Measurements from ENCODE around the gene GOLGA6L7.
"Not testable (repeated sequence)": the region's sequence is repeated elsewhere in the genome, so short reads cannot be mapped to it uniquely, and the experiment has no call there.

The GOLGA6L7 gene

DNA sequence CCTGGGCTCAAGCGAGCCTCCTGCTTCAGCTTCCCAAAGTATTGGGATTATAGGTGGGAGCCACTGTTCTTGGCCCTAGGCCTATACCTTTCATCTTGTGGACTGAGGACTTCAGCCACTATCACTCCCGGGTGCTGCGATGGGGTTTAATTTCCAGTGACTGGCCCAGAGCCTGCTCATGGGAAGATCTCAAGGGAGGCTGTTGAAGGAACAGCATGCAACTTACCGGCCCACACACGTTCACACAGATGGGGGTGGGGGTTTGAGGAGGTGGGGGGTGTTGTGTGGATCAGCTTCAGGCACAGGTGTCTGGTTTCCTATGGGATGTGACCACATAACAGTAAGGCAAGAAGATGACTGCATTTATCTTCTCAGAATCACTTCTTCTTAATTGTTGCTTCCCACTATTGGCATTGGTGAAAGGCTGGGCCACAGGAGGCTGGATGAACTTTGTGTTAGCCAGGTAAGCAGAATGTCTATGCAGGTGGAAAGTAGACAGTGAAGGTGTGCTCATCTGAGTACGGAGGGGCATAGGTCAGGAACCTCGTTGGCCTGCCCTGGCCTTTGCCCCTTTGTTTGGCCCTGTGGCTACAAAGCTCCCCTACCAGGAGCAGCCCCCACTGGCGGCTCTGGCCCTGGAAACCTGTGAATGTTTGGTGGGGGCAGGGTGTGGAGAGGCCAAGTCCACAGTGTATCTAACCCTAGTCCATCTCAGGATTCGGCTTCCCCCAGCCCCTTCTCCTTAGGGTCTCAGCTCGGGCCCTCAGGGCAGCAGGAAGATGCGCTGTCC, 35.9 kb upstream of the GOLGA6L7 start:
- peak; percentile 1 for DNase-seq

DNA sequence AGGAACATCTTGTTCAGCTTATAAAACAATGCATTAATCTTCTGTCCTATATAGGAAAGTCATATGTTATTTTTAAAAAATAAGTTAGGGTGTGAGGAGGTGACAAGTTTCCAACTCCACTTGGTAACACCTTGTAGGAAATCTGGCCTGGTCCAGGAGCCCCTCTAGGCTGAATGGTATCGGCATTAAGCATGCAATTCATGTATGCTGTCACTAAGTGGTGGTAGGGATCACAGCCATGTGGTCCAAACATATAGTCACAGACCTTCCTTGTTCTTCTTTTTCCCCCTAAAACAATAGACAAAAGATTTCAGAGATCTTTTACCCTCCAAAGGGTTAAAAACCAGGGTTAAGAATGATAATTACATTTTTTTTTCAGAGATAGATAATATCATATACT, 33.2 kb upstream of the GOLGA6L7 start:
- no peak for DNase-seq

DNA sequence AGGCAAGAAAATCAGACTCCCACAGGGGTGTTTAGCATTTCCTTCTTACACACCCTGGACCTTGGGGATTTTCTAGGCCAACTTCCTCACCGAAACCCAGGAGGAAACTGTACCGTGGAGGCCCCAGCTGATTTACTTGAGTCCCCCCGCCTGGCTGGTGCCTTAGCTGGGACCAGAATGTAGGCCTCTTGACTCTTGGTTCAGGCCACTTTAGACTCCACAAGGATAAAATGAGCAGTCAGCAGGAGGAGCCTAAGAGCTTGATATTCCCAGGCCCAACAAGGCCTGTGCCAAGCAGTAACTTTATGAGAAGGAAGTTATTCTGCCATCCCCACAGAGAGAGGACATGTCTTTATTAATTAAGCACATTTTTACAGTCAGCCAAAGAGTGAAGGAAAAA, 32.7 kb upstream of the GOLGA6L7 start:
- peak; percentile 2 for DNase-seq

DNA sequence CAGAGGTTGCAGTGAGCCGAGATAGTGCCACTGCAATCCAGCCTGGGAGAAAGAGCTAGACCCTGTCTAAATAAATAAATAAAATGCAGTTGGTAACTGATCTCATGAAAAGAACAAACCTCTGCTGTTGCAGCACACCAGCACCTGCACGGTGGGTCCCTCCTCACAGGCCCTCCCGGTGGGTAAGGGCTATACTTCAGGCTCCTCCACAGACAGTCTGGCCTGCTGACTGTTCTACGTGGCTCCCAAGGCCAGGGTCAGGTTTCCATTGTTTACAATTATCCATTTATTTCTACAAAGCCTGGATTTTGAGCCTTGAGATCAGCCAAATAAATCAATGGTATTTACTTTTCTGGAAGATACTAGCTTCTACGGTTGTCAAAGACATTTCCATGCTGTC, 32.2 kb upstream of the GOLGA6L7 start:
- DNase-seq = no peak

DNA sequence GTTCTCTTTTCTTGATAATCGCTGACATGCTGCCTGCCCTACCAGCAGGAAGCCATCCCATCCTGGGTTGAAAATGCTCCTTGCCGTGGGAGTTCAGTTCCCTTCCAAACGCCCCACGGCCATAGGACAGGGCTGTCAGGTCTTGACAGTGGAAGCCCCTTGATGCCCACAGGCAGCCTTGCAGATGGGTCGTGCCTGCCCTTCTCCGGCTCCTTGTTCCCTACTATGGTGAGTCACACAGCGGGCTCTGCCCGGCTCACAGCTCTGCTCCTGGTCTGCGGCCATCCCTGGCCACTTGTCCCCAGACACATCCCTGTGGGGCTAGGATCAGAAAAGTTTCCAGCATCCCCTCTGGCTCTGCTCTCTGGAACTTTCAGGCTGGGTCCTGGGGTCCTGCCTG, 31.1 kb upstream of the GOLGA6L7 start:
- DNase-seq = no peak

DNA sequence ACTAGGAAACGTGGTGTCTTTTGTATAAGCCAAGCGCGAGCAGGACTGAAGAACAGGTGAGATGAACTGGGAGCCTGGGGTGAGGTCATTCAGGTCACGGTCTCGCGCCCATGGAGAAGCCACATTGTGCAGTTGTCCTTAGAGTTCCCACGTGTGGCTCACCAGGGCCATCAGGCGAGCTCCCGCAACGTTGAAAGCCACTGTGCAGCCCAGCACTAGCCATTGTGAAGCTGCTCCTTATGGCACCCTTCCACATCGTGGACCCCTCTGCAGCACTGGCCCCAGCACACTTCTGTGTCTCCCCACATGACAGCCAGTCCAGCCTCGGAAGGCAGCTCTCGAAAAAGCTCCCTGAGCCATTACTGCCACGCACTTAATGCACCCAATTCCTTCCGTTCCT, 29.8 kb upstream of the GOLGA6L7 start:
- no peak for DNase-seq

DNA sequence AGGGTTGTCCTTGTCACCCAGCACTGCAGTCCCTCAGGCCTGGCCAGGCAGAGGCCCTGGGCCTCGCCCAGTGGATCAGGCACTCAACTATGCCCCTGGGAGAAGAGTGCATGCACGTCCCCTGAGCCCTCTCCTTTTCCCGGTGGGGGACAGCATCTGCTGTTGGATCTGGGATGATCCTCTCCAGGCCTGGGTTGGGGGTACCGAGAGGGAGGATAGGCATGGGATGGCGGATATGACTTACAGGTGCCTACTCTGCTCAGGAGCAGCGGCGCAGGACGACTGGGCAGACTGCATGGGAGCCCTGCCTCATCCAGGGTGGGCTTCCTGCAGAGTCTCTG, 28.4 kb upstream of the GOLGA6L7 start:
- DNase-seq = no peak

DNA sequence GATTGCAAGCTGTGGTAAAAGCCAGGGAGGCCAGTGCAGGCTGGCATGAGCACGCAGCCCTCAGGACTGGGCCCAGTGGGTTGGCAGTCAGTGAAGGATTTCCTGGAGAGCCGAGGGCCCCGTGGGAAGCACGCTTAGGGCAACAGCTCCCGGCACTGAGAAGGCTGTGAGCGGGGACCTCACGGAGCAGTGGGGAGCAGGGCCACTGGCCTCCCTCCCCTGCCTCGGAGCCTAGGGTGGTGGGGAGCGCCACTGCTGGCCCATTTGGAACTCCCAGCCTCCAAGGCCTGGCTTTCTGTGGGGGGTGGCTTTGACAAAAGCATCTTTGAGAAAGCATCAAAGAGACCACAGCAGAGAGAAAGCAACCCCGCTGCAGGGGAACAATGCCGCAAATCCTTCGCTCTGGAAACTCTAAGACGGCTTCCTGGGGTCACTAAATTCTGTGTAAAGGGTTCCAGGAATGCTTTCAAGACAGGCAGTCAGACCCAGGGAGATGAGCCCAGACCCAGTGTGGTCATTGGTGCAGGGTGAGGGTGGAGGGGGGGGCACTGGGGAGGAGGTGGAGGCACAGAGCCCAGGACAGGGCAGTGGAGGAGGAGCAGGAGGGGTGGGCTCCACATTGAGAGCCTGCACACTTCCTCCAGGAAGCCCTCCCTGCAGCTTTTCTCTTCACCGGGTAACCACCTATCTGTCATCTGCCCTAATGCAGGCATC, 27.8 kb upstream of the GOLGA6L7 start:
- no peak for DNase-seq

DNA sequence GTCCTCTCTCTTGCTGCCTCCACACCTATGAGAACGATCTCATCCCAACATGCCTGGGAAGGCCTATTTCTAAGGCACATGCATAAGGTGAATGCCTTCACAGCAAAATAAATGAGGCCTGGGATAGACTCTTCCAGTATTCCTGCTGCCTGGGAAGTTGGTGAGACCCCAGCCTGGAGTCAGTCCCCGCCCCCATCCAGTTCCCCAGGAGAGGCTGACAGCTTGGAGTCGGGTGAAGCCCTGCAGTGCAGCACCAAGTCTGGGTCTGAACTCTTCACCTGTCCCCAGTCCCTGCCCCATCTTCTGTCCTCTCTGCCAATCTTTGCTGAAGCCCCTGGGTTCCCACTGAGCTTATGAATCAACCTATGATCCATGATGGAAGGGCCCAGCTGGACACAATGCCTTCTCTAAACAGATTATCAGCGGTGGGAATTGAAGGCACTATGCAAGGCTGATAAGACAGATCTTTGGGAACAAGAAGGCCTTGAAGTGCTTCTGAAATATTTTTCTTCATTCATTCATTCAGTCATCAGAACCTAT, 27.1 kb upstream of the GOLGA6L7 start:
- no peak for DNase-seq

DNA sequence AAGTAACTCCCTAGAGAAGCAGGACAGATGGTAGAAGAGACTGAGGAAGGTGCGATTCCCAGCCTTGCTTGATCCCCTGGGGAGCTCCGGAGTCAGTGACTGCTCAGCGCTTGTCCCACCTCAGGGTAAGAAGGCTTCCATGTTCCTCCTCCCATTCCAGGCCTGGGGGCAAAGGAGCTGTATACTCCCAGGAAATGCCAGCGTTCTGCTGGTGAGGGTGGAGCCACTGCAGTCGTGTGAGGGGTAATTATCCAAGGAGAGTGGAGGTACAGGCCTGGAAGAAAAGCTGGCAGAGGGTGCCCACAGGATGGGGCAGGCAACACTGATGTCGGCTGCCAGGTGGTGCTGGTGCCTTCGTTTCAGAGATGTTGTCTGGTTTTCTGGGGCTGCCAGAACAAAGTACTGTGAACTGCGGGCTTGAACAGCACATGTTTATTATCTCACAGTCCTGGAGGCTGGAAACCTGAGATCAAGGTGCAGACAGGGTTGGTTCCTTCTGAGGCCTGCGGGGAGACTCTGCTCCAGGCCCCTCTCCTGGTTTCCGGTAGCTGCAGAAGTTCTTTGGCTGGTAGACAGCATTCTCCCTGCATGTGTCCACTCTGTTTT, 25.2 kb upstream of the GOLGA6L7 start:
- no peak for DNase-seq

DNA sequence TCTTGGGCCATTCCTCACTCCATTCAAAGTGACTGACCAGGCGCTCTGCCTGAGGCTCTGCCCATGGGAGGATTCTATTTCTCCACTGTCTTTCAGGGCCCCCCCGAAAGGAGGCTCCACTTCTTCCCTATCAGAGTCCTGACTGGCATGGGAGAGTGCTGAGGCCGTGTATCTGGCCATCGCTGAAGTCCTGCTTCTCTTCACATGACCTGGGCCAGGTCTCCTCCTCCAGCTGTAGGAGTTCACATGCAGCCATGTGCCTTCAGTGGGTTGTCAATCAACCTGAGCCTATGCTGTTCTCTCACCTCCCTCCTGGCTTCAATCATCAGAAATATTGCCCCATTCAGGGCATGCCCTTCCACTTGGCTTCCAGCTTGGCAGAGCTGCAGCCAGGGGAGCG, 24.6 kb upstream of the GOLGA6L7 start:
- no peak for DNase-seq

DNA sequence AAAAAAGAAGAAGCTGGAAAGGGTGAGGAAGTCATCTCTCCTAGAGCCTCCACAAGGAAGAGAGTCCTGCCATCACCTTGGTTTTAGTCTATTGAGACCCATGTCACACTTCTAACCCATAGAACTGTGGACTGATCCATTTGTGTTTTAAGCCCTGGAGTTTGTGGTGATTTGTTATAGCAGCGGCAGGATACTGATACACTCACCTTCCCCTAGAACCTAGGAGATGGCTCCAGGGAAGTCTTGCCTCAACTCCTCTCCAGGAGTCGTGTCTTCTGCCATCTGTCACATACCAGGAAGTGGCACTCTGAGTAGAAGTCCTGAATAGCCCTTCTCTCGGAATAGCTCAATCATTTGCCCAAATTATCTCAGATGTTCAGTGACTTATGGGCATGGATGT, 22.7 kb upstream of the GOLGA6L7 start:
- DNase-seq = no peak

DNA sequence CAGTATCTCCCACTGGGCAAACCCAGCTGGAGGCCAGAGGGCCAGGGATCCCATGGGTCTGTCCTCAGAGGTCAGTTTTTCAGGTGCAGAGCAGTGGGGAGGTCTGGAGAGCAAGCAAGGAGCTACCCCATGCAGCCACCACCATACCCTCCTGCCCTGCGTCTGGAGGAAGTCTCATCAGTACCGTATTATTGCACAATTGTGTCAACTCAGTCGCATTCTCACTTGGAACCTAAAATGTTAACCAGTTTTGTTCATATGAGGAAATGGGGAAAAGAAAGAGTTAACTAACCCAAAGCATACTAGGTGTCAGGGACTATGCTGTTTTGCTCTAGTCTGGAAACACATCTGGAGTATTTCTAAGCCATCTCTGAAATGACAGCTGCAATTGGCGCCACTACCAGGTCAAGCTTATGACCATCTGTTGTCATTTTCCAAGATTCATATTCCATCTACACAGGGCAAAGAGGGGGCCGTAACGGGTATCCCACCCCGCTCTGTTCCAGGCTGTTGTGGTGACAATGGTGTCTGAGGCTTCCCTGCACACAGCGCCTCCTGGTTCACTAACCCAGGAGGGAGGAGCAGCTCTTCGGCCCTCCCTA, 20.4 kb upstream of the GOLGA6L7 start:
- DNase-seq = no peak

DNA sequence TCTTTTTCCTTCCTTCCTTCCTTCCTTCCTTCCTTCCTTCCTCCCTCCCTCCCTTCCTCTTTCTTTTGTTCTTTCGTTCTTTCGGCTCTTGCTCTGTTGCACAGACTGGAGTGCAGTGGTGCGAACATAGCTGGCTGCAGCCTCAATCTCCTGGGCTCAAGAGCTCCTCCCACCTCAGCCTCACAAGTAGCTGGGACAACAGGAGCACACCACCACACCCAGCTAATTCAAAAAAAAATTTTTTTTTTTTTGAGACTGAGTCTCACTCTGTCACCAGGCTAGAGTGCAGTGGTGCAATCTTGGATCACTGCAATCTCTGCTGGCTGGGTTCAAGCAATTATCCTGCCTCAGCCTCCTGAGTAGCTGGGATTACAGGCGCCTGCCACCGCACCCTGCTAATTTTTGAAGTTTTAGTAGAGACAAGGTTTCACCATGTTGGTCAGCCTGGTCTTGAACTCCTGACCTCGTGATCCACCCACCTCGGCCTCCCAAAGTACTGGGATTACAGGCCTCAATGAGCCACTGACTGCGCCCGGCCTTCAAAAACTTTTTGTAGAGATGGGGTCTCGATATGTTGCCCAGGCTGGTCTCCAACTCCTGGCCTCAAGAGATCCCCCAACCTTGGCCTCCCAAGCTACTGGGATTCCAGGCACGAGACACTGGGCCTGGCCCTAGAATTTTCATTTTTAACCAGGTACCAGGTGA, 13.3 kb upstream of the GOLGA6L7 start:
- not testable (repeated sequence) for DNase-seq

DNA sequence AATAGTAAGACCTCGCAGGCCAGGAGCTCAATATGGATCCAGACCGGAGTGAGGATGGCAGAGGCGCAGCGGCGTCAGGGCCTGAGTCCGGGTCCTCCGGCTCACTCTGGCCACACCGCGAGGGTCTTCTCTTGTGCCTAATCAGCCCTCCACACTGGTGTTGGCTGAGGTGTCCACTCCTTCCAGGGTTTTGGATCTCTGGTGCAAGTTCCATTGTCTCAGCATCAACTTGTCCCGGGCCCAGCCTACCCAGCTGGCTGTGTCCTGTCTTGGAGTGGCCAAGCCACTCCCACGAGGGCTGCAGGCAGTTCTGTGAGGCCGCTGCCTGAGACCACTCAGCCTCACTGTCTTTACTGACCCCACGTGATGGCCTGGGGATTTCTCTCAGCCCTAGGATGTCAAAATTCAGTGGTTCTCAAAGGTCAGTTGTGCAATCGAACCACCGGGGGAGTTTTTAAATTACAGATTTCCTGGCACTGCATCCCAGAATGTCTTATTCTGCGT, 12.6 kb upstream of the GOLGA6L7 start:
- no peak for DNase-seq

DNA sequence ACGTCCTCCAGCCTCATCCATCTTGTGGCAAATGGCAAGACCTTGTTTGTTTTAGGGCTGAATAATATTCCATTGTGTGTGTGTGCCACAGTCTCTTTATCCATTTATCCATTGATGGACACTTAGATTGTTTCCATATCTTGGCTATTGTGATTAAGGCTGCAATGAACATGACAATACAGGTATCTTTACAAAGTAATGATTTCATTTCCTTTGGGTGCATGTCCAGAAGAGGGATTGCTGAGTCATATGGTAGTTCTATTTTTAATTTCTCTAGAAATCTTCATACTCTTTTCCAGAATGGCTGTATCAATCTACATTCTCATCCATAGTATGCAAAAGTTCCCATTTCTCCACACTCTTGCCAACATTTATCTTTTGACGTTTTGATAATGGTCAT, 6.1 kb upstream of the GOLGA6L7 start:
- DNase-seq = not testable (repeated sequence)

DNA sequence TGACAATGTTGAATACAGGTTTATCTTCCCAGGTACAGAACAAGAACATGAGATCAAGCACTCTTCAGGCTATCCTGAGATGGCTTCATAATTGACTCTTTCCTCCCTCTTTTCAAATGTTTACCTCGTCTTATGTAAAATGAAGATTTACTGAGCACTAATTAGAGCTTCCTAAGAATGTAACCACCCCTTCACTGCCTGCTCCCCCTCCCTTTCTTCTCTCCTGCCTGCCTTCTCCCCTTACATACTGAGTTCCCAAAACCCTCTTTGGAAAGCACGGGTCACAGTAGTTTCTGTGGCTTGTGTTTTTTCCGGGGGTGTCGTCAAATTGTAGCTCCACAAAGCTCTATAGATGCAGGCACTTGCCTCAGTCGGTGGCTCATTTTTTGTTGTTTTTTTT, 5.2 kb upstream of the GOLGA6L7 start:
- DNase-seq = not testable (repeated sequence)

DNA sequence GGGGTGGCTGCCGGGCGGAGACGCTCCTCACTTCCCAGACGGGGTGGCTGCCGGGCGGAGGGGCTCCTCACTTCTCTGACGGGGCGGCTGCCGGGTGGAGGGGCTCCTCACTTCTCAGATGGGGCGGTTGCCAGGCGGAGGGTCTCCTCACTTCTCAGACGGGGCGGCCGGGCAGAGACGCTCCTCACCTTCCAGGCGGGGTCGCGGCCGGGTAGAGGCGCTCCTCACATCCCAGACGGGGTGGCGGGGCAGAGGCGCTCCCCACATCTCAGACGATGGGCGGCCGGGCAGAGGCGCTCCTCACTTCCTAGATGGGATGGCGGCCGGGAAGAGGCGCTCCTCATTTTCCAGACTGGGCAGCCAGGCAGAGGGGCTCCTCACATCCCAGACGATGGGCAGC, 1.3 kb upstream of the GOLGA6L7 start:
- DNase-seq = not testable (repeated sequence)

DNA sequence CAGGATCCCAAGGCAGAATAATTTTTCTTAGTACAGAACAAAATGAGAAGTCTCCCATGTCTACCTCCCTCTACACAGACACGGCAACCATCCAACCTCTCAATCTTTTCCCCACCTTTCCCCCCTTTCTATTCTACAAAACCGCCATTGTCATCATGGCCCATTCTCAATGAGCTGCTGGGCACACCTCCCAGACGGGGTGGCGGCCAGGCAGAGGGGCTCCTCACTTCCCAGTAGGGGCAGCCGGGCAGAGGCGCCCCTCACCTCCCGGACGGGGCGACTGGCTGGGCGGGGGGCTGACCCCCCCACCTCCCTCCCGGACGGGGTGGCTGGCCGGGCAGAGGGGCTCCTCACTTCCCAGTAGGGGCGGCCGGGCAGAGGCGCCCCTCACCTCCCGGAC, 827 bp upstream of the GOLGA6L7 start:
- DNase-seq = not testable (repeated sequence)

DNA sequence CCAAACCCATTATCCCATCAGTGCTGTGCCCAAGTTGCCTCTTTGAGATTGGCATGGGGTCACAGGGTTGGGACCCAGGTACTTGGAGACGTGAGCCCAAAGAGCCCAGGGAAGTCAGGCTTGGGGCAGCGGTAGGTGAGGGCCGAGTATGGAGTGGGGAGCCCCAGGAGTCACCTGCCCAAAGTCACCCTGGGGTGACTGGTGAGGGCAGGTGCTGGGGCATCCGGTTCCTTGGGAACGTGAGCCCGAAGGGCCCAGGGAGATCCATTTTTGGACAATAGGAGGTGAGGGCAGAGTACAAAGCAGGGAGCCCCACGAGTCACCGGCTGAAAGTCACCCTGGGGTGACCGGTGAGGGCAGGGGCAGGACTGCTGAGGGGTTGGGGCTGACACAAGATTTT, 485 bp downstream of the GOLGA6L7 start:
- not testable (repeated sequence) for DNase-seq

DNA sequence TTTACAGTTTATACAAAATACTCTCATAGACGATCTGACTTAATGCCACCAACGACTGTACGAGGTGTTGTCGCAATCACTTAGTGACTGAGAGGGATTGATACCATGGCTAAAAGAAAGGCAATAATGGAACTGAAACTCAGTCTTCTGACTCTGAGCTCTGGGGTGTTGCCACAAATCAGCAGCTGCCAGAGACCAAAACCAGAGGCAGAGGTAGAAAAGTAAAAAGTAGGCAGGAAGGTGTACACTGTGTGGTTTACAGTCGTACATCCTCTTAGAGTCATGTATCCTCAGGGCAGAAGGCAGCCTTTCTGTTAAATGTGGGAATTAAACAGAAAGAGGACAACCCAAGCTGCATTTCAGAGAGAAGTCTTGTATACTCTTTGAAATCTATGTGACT, 1.2 kb downstream of the GOLGA6L7 start:
- not testable (repeated sequence) for DNase-seq

DNA sequence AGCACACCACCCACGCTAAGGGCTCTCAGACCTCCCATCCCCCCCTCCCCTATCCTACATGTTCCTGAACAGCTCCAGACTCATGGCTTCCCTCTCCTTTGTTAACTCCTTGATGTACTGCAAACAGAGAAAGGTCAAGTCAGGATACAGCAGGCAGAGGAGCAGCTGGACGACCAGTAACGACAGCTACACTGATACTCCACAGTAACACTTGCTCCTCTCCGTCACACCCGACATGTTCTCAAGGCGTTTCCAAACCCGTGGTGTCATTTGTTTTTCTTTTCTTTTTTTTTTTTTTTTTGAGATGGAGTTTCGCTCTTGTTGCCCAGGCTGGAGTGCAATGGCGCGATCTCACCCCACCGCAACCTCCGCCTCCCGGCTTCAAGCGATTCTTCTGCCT, 4.3 kb downstream of the GOLGA6L7 start:
- DNase-seq = not testable (repeated sequence)

DNA sequence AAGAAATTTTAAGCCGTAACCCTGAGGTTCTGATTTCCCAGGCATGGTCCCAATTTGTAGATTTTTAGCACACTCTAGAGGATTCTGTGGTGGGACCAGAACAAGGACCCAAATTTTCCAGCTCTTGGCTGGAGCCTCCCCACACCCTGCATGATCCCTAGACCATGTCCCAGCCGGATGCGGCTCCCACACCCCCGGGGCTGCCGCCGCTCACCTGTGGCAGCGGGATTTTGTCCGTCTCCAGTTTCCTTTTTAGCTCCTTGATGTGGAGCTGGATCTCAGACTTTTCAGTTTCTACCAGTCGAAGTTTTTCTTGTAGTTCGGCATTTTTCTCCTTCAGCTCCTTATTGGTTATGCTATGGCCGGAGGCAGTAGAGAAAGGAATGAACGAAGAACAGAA, 4.9 kb downstream of the GOLGA6L7 start:
- not testable (repeated sequence) for DNase-seq

All from DMS79 treated with DMSO at 0.1 percent for 48 hours (cell line).